Muscle of arm (tissue), 12 donors: ENCODE data around the gene PHACTR4. TPM values are rescaled to one million over a fixed set of nuclear protein-coding genes. Genes with fewer than 3 reads are reported as not detected.
A peak's percentile ranks its signal among the peaks of the same experiment; 100 is the strongest.
"Not testable (repeated sequence)": the region's sequence is repeated elsewhere in the genome, so short reads cannot be mapped to it uniquely, and the experiment has no call there.

Experiments used
- DNase-seq: peaks from one replicate; pipeline ENCODE4 v3.0.0-alpha.2; 2013
- polyA plus RNA-seq, 12 donors: library from polyadenylated mRNA; unstranded; fragments of 120-200 nt; gene quantifications; one replicate each; pipeline ENCODE4 v1.2.1, GENCODE V29; 2013; ENCODE audit not compliant: insufficient read length in 12 of 12

The PHACTR4 gene
- polyA plus RNA-seq, 12 donors = 24.5 to 112 (median 31.8) TPM

DNA sequence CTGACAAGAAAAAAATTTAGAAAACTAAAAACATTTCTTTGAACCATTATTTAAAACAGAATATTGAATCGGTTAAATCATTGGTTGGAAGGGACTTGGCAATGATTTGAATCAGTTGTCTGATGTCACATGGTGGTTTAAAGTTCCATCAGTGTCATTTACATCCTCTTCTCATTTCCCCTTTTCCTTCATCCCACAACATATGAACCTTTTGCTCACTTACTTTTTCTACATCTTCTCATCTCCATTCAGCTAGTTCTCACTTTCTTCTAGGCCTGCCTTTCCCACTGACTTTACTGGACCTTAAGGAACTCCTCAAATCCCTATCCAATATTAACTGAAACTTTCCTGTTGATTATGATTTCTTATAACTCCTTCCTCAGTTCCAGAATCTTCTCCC is 58.5 kb downstream of the PHACTR4 start:
- DNase-seq = no peak

DNA sequence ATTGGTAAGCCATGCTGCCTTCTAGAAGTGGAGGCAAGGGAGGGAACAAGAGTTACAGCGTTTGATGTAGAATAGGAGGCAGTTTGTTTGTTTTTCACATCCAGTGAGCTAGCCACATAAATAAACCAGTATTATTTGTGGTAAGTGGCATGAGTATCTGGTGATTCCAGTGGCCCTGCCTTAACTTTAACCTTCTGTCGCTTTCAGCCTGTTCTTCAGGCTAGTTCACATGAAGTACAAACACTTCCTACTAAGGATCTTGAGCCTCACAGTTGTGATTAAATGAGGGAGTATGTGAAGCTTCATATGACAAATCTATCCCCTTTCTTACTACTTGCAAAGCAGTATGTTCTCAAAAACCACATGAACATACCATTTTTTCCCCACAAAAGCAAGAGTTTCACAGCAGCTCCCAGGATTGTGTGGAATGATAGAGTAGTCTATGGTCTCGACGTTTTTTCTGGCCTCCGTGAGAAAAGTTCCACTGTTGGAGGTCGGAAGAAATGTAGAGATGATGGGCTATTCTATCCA is 59.5 kb downstream of the PHACTR4 start:
- no peak for DNase-seq

DNA sequence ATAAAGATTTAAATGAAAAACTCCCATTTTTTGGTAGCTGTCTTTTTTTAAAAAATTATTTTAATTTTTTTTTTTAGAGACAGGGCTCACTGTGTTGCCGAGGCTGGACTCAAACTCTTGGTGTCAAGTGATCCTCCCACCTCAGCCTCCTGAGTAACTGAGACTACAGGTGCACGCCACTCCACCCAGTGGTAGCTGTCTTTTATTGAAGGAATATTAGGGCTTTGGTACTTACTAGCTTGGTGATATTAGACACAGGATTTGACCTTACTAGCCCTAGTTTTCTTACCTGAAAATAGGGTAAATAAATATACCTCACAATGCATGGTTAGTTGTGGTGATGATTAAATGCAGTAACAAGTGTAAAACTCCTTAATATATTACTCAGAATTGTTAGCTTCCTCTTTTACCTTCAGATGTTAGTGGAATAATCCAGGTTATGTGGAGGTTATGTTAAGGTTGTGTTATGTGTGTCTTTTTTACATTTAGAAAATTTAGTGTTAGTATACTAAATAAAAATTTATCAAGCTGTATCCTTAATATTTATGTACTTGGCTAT is 66.8 kb downstream of the PHACTR4 start:
- DNase-seq = no peak

DNA sequence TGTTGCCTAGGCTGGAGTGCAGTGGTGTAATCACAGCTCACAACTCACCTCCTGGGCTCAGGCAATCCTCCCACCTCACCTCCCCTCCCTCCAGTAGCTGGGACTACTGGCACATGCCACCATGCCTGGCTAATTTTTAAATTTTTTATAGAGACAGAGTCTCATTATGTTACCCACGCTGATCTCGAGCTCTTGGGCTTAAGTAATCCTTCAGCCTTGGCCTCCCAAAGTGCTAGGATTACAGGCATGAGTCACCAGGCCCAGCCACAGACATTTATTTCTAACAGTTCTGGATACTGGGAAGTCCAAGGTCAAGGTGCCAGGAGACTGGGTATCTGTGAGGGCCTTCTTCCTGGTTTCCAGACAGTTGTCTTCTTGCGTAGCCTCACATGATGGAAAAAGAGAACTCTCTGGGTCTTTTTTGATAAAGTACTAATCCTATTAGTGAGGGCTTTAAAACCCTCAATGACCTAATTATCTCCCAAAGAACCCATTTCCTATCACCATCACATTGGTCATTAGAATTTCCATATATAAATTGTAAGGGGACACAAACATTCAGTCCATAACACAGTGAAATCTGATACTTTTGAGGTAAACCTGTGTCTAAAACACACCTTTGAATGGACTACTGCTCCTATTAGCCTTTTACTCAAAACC is 67.9 kb downstream of the PHACTR4 start:
- DNase-seq = no peak

DNA sequence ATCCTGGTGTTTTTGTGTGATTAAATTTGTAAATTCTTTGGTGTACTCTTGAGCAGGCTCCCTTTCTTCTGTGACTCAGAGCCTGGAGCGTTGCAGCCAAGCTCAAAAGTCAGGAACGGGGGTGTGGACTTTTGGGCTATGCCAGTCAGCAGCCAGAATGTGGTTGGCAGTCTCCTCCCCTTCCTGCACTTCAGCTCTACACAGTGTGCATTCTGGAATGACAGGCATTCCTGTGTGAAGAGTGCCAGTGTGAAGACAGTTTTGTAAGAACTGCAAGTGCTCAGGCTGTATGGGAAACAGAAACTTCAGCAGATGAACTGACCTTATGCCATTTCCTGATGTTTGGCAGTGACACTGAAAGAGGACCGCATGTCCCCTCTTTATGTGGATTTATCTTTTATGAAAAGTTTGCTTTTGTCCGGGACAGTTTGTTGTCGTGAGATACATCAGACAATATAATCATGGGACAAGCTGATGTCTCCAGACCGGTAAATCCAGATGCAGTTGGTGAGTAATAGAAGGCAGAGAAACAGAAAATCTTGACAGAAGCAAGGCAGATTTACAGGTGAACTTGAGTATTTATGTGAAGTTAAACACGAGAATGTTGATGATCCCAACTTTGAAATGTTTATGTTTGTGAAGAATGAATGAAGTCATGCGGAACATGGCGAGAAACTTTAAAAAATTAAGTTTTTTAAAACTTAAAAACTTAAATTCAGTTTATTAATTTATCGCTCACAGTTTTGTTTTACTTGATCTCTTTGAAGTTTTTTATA is 68.6 kb downstream of the PHACTR4 start:
- peak; percentile 59 for DNase-seq

DNA sequence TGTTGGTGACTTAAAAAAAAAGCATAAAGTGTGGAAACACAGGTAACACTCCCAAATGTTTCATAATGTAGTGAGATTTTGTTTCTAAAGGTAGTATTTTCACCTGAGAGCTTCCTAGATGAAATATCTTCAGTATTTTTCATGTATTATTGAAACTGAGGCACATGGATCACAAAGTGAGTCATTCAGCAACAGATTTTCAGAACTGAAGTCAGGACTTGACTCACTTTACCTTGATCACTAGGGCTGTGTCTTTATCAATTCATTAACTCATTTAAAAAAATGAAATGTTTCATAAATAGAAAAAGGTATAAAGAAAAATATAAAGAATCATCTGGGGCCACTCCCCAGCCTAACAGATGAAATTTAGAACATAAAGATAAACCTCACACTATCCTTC is 69.8 kb downstream of the PHACTR4 start:
- DNase-seq = no peak

DNA sequence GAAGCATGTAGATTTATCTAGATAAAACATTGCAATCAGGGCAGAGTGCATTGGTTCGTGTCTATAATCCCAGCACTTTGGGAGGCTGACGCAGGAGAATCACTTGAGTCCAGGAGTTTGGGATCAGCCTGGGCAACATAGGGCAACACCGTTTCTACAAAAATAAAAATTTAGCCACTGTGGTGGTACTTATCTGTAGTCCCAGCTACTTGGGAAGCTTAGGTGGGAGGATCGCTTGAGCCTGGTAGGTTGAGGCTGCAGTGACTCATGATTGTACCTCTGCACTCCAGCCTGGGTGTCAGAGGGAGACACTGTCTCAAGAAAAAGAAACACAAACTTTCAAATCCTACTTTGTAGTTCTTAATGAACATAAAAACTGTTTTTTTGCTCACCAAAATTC is 72.1 kb downstream of the PHACTR4 start:
- no peak for DNase-seq

DNA sequence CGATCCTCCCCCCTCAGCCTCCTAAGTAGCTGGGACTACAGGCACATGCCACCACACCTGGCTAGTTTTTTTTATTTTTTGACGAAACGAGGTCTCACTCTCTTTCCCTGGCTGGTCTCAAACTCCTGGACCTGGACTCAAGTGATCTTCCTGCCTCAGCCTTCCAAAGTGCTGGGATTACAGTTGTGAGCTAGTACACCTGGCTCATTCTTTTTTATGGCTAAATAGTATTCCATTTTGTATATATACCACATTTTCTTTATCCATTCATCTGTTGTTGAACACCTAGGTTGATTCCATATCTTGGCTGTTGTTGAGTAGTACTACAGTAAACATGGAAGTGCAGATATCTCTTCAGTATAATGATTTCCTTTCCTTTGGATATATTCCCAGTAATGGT is 74.0 kb downstream of the PHACTR4 start:
- DNase-seq = no peak

DNA sequence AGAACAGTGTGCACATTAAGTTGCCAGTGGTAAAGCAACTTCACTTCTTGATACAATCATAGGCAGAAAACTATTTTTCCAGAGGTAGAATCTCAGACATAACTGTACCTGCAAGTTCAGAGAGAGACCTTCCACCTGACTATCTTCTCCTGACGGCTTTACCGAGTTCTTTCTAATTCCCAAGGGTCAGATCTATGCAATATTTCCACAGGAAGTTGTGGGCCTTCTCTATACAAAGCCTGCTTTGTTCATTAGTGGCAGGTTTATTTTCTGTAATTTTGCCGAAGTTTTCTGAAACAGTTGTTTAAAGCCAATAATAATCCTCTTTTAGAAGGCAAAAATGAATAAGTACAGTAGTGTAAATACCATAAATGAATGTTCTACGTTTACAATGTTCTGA is 78.1 kb downstream of the PHACTR4 start:
- DNase-seq = no peak

DNA sequence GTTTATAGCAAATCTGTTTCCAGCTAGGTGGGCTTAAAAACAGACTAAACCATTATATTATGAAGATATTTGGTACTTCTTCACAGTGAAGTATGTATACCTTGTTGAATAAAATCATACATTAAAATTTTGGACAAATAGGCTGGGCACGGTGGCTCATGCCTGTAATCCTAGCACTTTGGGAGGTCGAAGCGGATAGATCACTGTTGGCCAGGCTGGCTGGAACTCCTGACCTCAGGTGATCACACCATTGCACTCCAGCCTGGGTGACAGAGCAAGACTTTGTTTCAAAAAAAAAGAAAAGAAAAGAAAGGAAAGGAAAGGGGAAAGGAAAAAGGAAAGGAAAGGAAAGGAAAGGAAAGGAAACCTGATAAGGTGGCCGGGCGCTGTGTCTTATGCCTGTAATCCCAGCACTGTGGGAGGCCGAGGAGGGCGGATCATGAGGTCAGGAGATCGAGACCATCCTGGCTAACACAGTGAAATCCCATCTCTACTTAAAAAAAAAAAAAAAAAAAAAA is 78.6 kb downstream of the PHACTR4 start:
- DNase-seq = not testable (repeated sequence)

DNA sequence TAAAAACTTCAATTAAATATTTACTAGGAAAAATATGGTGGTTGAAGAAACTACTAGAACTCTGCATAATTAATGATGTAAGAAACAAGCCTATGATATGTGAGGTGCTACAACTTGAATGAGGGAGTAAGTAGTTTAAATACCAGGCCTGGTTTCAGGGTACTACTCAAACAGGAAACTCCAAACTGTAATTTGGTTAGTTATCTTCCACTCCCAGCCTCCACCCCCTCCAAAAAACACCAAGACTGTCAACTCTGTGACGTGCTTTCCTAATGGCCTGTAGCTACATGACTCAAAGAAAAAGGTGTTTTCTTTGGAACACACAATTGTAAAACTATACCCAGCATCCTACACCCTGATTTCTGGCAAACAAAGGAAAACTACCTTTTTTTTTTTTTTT is 80.4 kb downstream of the PHACTR4 start:
- DNase-seq = no peak

DNA sequence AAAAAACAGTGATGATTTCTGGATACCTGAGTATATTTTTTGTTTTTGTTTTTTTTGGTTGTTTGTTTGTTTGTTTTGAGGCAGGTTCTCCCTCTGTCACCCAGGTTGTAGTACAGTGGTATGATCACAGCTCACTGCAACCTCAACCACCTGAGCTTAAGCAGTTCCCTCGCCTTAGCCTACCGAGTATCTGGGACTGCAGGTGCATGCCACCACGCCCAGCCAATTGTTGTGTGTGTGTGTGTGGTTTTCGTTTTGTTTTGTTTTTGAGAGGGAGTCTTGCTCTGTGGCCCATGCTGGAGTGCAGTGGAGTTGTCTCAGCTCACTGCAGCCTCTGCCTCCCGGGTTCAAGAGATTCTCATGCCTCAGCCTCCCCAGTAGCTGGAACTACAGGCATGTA is 81.0 kb downstream of the PHACTR4 start:
- no peak for DNase-seq

DNA sequence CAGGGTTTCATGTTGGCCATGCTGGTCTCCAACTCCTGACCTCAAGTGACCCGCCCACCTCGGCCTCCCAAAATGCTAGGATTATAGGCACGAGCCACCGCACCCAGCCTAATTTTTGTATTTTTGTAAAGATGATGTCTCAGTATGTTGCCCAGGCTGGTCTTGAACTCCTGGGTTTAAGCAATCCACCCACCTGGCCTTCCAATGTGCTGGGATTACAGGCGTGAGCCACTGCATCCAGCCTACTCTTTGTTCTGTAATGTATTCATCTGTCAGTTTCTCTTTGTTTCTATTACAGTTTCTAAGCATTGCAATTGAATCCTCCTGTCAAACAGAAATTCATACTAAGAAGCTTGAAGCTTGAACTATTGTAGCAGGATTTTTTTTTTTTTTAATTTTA is 81.5 kb downstream of the PHACTR4 start:
- no peak for DNase-seq

DNA sequence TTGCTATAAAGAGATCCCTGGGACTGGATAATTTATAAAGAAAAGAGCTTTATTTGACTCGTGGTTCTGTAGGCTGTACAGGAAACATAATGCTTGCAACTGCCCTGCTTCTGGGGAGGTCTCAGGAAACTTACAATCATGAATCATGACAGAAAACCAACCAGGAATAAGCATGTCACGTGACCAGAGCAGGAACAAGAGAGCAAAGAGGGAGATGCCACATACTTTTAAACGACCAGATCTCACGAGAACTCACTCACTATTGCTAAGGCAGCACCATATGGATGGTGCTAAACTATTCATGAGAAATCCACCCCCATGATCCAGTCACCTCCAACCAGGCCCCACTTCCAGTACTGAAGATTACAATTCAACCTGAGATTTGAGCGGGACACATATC is 86.5 kb downstream of the PHACTR4 start:
- no peak for DNase-seq

DNA sequence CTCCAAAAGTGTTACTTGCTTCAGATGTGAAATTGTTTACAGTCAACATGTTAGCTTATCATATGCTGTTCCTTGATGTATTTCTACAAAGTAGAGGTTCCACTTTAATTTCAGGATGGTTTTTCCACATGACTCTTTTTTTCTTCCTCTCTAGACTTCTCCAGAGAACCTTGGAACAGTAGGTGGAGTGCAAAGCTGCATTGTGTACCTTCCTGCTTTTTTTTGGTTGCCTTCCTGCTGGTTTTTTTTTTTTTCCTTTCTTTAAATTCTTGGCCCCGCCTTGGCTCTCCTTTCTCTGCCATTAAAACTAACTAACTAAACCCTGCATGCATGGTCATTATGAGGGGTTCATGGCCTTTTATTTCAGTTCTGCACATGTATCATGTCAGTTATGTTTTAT is 88.1 kb downstream of the PHACTR4 start:
- DNase-seq = no peak

DNA sequence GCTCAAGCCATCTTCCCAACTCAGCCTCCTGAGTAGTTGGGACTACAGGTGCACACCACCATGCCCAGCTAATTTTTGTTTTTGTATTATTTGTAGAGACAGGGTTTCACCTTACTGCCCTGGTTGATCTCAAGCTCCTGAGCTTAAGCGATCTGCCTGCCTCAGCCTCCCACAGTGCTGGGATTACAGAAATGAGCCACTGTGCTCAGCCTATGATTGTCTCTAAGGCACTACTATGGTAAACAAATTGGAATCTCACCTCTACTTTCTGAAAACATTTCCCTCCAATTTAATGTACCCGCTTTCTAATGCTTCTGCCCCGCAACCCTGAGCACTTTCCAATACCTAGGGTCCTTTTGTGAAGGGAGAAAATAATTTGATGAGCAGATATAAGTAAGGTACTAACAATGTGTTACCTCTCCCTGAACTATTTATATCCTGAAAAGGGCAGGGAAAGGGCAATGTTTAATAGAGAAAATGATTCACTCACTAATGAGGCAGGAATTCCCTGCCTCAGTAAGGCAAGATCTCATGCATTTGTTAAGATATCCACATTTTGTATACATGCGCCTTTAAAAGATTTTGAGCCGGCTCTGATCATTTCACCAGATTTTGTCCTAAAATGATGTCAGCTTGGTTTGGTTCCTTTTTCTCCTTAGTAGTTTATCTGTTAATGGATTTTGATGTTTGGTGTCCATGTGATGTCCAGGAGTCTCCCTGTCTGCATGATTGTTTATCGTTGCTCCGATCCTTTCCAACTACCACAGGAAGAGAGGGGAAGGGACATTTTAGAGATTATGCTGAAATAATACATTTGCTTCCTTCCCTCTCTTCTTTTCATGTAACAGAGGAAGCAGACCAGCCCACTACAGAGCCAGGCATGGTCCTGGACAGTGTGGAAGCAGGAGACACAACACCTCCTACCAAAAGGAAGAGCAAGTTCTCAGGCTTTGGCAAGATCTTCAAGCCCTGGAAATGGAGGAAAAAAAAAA is 89.0 kb downstream of the PHACTR4 start:
- DNase-seq = no peak

DNA sequence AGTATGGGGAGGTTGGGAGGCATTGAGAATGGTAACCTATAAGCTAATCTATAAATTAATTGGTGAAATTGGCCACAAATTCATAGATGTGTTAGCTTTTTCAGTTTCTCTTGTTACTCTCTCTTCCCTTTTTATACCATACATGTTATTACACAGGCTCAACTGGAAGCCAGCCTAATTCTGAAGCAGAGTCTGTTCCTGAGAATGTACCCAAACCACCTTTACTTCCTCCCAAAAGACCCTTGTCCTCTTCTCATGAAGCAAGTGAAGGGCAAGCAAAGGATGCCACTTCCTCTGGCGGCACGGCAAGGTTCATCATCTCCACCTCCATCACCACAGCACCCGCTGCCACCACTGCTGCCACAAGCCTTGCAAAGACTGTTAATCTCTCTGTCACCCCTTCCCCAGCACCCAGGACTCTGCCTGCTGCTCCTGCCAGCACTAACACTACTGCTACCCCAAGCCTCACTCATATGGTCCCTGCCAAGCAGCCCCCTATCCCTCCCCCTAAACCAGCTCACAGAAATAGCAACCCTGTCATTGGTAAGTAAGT is 96.8 kb downstream of the PHACTR4 start:
- no peak for DNase-seq

DNA sequence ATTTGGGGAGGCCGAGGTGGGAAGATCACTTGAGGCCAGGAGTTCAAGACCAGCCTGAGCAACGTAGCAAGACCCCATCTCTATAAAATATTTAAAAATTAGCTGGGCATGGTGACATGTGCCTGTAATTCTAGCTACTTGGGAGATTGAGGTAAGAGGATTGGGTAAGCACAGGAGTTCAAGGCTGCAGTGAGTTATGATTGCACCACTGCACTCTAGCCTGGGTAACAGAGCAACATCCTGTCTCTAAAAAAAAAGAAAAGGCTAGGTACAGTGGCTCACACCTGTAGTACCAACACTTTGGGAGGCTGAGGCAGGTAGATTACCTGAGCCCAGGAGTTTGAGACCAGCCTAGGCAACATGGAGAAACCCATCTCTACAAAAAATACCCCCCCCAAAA is 100.6 kb downstream of the PHACTR4 start:
- no peak for DNase-seq

DNA sequence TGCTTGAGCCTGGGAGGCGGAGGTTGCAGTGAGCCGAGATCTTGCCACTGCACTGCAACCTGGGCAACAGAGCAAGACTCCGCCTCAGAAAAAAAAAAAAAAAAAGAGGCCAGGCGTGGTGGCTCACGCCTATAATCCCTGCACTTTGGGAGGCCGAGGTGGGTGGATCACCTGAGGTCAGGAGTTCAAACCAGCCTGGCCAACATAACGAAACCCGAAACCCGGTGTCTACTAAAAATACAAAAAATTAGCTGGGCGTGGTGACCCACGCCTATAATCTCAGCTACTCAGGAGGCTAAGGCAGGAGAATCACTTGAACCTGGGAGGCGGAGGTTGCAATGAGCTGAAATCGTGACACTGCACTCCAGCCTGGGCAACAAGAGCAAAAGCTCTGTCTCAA is 110.0 kb downstream of the PHACTR4 start:
- not testable (repeated sequence) for DNase-seq

DNA sequence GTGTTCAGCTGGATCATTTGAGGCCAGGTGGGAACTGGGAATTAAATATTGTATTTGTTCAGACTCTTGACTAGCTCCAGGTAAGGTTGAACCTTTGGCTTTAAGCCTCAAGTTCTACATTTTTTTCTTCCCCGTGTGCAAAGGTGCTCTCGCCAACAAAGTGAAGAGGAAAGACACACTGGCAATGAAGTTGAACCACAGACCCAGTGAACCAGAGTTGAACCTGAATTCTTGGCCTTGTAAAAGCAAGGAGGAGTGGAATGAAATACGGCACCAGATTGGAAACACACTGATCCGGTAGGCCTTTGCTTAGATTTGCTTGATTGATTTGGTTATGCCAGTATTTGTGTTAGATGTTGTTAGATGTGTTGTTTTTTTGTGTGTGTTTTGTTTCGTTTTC is 110.8 kb downstream of the PHACTR4 start:
- no peak for DNase-seq

DNA sequence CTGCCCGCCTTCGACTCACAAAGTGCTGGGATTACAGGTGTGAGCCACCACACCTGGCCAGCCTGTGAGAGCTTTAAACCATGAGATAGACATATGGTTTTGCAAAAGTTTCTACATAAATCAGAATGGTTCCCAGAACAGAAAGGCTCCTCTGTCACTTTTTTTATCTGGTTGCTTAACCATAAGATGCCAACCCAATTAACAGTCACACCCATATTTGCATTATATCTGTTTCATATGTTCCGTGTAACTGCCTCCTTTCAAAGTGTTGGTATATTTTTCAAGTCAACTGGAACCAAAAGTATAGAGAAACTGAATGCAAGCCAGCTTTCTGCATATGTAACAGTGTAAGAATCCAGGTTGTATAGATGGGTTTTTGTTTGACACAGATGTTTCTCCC is 112.6 kb downstream of the PHACTR4 start:
- DNase-seq = no peak
